H1 (cell line): ENCODE data around the gene CUL1. TPM values are rescaled to one million over a fixed set of nuclear protein-coding genes. Genes with fewer than 3 reads are reported as not detected.

Experiments used
- CTCF ChIA-PET: fragments of 300-600 bp; sonication (Branson Sonifier 250); formaldehyde crosslinking; loops from one replicate; lab custom pipeline; 2021; ENCODE audit not compliant: partially characterized antibody; lab: Charles Lee
- POLR2A ChIA-PET: fragments of 300-600 bp; sonication (Branson Sonifier 250); formaldehyde crosslinking; loops from one replicate; lab custom pipeline; 2021; ENCODE audit warnings: inconsistent platforms; ENCODE audit not compliant: partially characterized antibody; lab: Charles Lee
- DNase-seq, 2 experiments: peaks; one replicate each; pipeline versions ENCODE4 v3.0.0 to v3.0.0-alpha.2; 2010 to 2022; ENCODE audit warnings: low spot score in 2 of 2, low read depth in 1 of 2, mixed read lengths in 1 of 2
- FAIRE-seq: peaks from 2 replicates; lab custom pipeline; 2011; peaks lifted over from hg19 to GRCh38; lab: Jason Lieb, UNC
- H2AFZ ChIP-seq: 2 replicates; pipeline ENCODE4 v1.8.1; 2012; ENCODE audit warnings: low read length, inconsistent platforms
- H2AK5ac ChIP-seq: 2 replicates; pipeline ENCODE4 v1.6.1; 2013; ENCODE audit warnings: low read depth, low read length
- H2BK120ac ChIP-seq: replicated peaks from 2 replicates; pipeline ENCODE3; 2013; ENCODE audit warnings: low read depth, low read length, inconsistent platforms
- H2BK12ac ChIP-seq: 2 replicates; pipeline ENCODE4 v1.6.1; 2013; ENCODE audit warnings: low read depth, low read length
- H2BK15ac ChIP-seq: 2 replicates; pipeline ENCODE4 v1.6.1; 2013; ENCODE audit warnings: low read length
- H2BK20ac ChIP-seq: 2 replicates; pipeline ENCODE4 v1.6.1; 2013; ENCODE audit warnings: low read length
- H2BK5ac ChIP-seq: 2 replicates; pipeline ENCODE4 v1.6.1; 2013; ENCODE audit warnings: low read depth, low read length
- H3K14ac ChIP-seq: 2 replicates; pipeline ENCODE4 v1.6.1; 2013; ENCODE audit warnings: inconsistent platforms; ENCODE audit not compliant: insufficient read length
- H3K18ac ChIP-seq: 2 replicates; pipeline ENCODE4 v1.6.1; 2013; ENCODE audit warnings: low read length; ENCODE audit errors: extremely low read depth
- H3K23ac ChIP-seq: 2 replicates; pipeline ENCODE4 v1.6.1; 2013; ENCODE audit warnings: inconsistent platforms; ENCODE audit not compliant: insufficient read length
- H3K23me2 ChIP-seq: 2 replicates; pipeline ENCODE4 v1.6.1; 2013; ENCODE audit warnings: low read depth, low read length
- H3K27ac ChIP-seq: 2 replicates; pipeline ENCODE4 v1.6.1; 2011; ENCODE audit warnings: low read depth, low read length, inconsistent platforms
- H3K27me3 ChIP-seq, 4 experiments: replicated peaks in 1 of 4; 1 replicate in 1 of 4; 2 replicates in 3 of 4; pipeline versions ENCODE4 v1.6.1 to v1.8.1; 2011 to 2013; ENCODE audit warnings: low read length in 3 of 4, mild to moderate bottlenecking in 3 of 4, inconsistent platforms in 2 of 4, mixed read lengths in 2 of 4, moderate library complexity in 1 of 4; ENCODE audit not compliant: control insufficient read depth in 3 of 4, insufficient read depth in 3 of 4; ENCODE audit errors: extremely low read depth in 1 of 4
- H3K36me3 ChIP-seq, 4 experiments: 2 replicates each; pipeline versions ENCODE4 v1.6.1 to v1.8.1; 2011 to 2013; ENCODE audit warnings: mild to moderate bottlenecking in 4 of 4, low read length in 3 of 4, moderate library complexity in 2 of 4, control low read depth in 1 of 4, inconsistent platforms in 1 of 4; ENCODE audit not compliant: insufficient read depth in 4 of 4, control insufficient read depth in 2 of 4
- H3K4ac ChIP-seq: replicated peaks from 2 replicates; pipeline ENCODE3; 2013; ENCODE audit warnings: low read length, low read depth, mixed read lengths, inconsistent platforms; ENCODE audit not compliant: insufficient read length
- H3K4me1 ChIP-seq, 4 experiments: replicated peaks in 1 of 4; 1 replicate in 1 of 4; 2 replicates in 3 of 4; pipeline versions ENCODE4 v1.6.1 to v1.8.1; 2011 to 2013; ENCODE audit warnings: low read length in 3 of 4, inconsistent platforms in 2 of 4, mixed read lengths in 1 of 4; ENCODE audit not compliant: insufficient read depth in 4 of 4, control insufficient read depth in 3 of 4
- H3K4me2 ChIP-seq, 2 experiments: 2 replicates each; pipeline versions ENCODE4 v1.6.1 to v1.8.1; 2011 to 2013; ENCODE audit warnings: low read depth in 2 of 2, low read length in 2 of 2, control low read depth in 1 of 2, inconsistent platforms in 1 of 2, mild to moderate bottlenecking in 1 of 2; ENCODE audit not compliant: insufficient read depth in 1 of 2
- H3K4me3 ChIP-seq, 4 experiments: fragments of 200-600, 300-600 bp in 1 of 4; sonication (generic), shearing (Covaris generic), sonication (Bioruptor Twin) in 1 of 4; 2 replicates each; pipeline versions ENCODE4 v1.5.1 to v1.8.1; 2011 to 2016; ENCODE audit warnings: low read length in 4 of 4, low read depth in 3 of 4, control low read depth in 2 of 4, inconsistent platforms in 2 of 4, mild to moderate bottlenecking in 2 of 4, mixed read lengths in 1 of 4, moderate library complexity in 1 of 4; ENCODE audit not compliant: insufficient read depth in 2 of 4; ENCODE audit errors: extremely low read depth in 1 of 4
- H3K56ac ChIP-seq: replicated peaks from 2 replicates; pipeline ENCODE3; 2013; ENCODE audit warnings: low read depth, mild to moderate bottlenecking, mixed read lengths, low read length, inconsistent platforms; ENCODE audit not compliant: insufficient read length
- H3K79me1 ChIP-seq: 2 replicates; pipeline ENCODE4 v1.6.1; 2013; ENCODE audit warnings: low read depth, low read length, control low read depth
- H3K79me2 ChIP-seq, 2 experiments: 2 replicates each; pipeline versions ENCODE4 v1.6.1 to v1.8.1; 2012 to 2013; ENCODE audit warnings: low read length in 2 of 2, mild to moderate bottlenecking in 2 of 2, inconsistent platforms in 1 of 2; ENCODE audit not compliant: insufficient read depth in 2 of 2, control insufficient read depth in 1 of 2
- H3K9ac ChIP-seq, 4 experiments: replicated peaks in 1 of 4; 1 replicate in 1 of 4; 2 replicates in 3 of 4; pipeline versions ENCODE4 v1.6.1 to v1.8.1; 2011 to 2013; ENCODE audit warnings: low read depth in 3 of 4, low read length in 3 of 4, control low read depth in 2 of 4, mild to moderate bottlenecking in 2 of 4, moderate library complexity in 2 of 4, inconsistent platforms in 1 of 4; ENCODE audit errors: extremely low read depth in 1 of 4
- H3K9me3 ChIP-seq, 2 experiments: 2 replicates each; pipeline versions ENCODE4 v1.6.1 to v1.8.1; 2012 to 2013; ENCODE audit warnings: mild to moderate bottlenecking in 2 of 2, moderate library complexity in 2 of 2, control low read depth in 1 of 2, inconsistent platforms in 1 of 2, low read depth in 1 of 2, low read length in 1 of 2, mixed read lengths in 1 of 2; ENCODE audit not compliant: insufficient read depth in 2 of 2
- H4K20me1 ChIP-seq, 2 experiments: replicated peaks in 1 of 2; 2 replicates each; pipeline versions ENCODE3 to v1.8.1; 2011 to 2013; ENCODE audit warnings: inconsistent platforms in 2 of 2, low read length in 2 of 2, mild to moderate bottlenecking in 1 of 2; ENCODE audit not compliant: insufficient read depth in 2 of 2, control insufficient read depth in 1 of 2
- H4K5ac ChIP-seq: 2 replicates; pipeline ENCODE4 v1.6.1; 2013; ENCODE audit warnings: low read length, low read depth, mixed read lengths, inconsistent platforms; ENCODE audit not compliant: insufficient read length
- H4K8ac ChIP-seq: 2 replicates; pipeline ENCODE4 v1.8.0; 2013; ENCODE audit warnings: mild to moderate bottlenecking, moderate library complexity, low read length, inconsistent platforms; ENCODE audit not compliant: insufficient read depth; ENCODE audit errors: extremely low read depth
- H4K91ac ChIP-seq: replicated peaks from 2 replicates; pipeline ENCODE3; 2013; ENCODE audit warnings: low read length, mixed read lengths, inconsistent platforms; ENCODE audit not compliant: insufficient read length
- E2F6 ChIP-seq: IDR thresholded peaks from 2 replicates; pipeline ENCODE4 v1.6.1; 2012; ENCODE audit warnings: inconsistent platforms
- HDAC2 ChIP-seq, 2 experiments: fragments of 300-600 bp in 1 of 2; sonication (generic) in 1 of 2; IDR thresholded peaks; 2 replicates each; pipeline ENCODE4 v1.6.1; 2011 to 2012; ENCODE audit warnings: low read depth in 2 of 2, low read length in 2 of 2, mild to moderate bottlenecking in 2 of 2, moderate library complexity in 2 of 2, borderline replicate concordance in 1 of 2, inconsistent platforms in 1 of 2
- JUND ChIP-seq: IDR thresholded peaks from 2 replicates; pipeline ENCODE4 v1.6.1; 2011; ENCODE audit warnings: mild to moderate bottlenecking, improper control_type of control experiment, low read length
- KDM1A ChIP-seq: fragments of 200-600, 300-600 bp; sonication (generic); IDR thresholded peaks from 2 replicates; pipeline ENCODE4 v1.7.1; 2016; ENCODE audit warnings: mild to moderate bottlenecking, low read length, borderline replicate concordance
- NRF1 ChIP-seq: IDR thresholded peaks from 2 replicates; pipeline ENCODE4 v1.6.1; 2011; ENCODE audit warnings: mild to moderate bottlenecking, low read depth, low read length, improper control_type of control experiment
- WGBS, 2 experiments: shearing (Covaris generic) in 1 of 2; methylation state at CpG; one replicate each; pipeline versions ENCODE4 v1.1.6 to v1.1.7; 2013 to 2015; ENCODE audit warnings: low lambda C conversion rate in 2 of 2, mixed read lengths in 2 of 2, inconsistent platforms in 1 of 2, low coverage in 1 of 2, missing lambda C conversion rate in 1 of 2; ENCODE audit not compliant: insufficient replicate concordance in 2 of 2, insufficient coverage in 1 of 2, insufficient read length in 1 of 2; ENCODE audit errors: extremely low coverage in 1 of 2, missing lambda C conversion rate in 1 of 2; 5-methylcytosine and 5-hydroxymethylcytosine counted together
- polyA plus RNA-seq, 7 experiments: library from polyadenylated mRNA; depleted of rRNA in 3 of 7; stranded (reverse) in 5 of 7; unstranded in 2 of 7; fragments of >200 nt in 5 of 7; fragments of 200-250 nt in 2 of 7; gene quantifications; 1 replicate in 5 of 7; 2 replicates in 1 of 7; 4 replicates in 1 of 7; pipeline versions ENCODE4 v1.2.1 to v1.2.3, GENCODE V29; 2011 to 2013; ENCODE audit warnings: missing spikeins in 2 of 7, mixed read lengths in 2 of 7
- total RNA-seq: library from RNA; stranded (reverse); fragmentation: NEBNext Ultra II Directional; extraction: Animal tissue kit (Norgen Biotek cat#: 25700); gene quantifications from 2 replicates; pipeline ENCODE4 v1.2.1, GENCODE V29; 2021

CUL1 gene
- total and polyA plus RNA-seq, 2 of the 8 experiments (the other 6 are each of a cell fraction or from before 2014, with no cell fraction given) = 33.0 to 77.3 TPM

DNA sequence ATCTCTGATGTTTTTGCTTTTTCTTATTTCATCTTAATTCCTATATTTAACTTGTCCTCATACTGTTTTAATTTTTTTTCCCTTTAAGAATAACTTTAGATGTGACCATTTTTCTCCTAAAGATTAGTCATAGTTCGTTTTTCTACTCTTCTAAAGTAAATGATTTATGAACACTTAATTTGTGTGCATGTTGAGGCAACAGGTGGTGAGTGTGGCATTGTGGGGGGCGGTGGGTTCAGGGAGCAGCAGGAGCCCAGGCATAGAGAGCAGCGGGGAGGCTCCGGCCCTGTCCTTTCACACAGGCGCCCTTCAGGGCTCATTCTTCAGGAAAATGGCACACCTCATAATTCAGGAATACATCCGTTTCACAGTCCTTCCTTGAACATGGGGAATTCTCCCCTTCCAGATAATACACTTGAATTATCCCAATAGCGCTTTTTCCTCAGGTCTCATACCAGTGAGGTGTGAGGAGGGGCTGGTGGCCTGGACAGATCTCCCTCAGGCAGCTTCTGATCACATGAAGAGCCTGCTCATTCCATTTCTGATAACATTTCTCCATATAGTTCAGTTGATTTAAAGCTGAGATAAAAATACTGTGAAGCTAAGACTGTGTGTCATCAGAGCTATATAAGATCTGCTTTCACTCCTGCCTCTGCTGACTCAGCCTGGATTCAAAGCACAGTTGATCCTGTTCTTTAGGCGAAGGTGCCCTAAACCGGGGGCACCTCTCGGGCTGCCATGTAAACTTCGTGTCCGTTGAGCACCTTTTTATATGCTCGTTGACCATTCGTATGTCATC lies 40.2 kb downstream of the CUL1 start:
- no peak overlapping the region for H3K4me3 ChIP-seq
- no peaks in the 10 kb centered on the region for H3K4me1 ChIP-seq
- no peak overlapping the region for H3K23ac ChIP-seq
- H2AK5ac ChIP-seq = no peak overlapping the region
- no peak overlapping the region for H2BK5ac ChIP-seq
- no peak overlapping the region for H2AFZ ChIP-seq
- no peak overlapping the region for H3K4me2 ChIP-seq
- no peak overlapping the region; the same call in 1 of the 2 replicates for H4K8ac ChIP-seq
- no peak overlapping the region for H3K27ac ChIP-seq
- FAIRE-seq = no peak
- ChIA-PET POLR2A (no interaction called here), CTCF (interaction anchor here (1.3 kb wide), 1 partner anchor 8 kb away, joined by 6 read pairs; no protein-coding TSS in a partner anchor)
- H3K27me3 ChIP-seq = no peaks in the 10 kb centered on the region
- peaks cover 2 to 3% of the 10 kb centered on the region in 2 experiments for H4K20me1 ChIP-seq
- H3K18ac ChIP-seq = no peak overlapping the region
- no peak overlapping the region for H3K4ac ChIP-seq
- H3K36me3 ChIP-seq = peaks cover 9 to 36% (median 24%) of the 10 kb centered on the region in 4 experiments
- H3K79me2 ChIP-seq = peaks cover 0 to 57% of the 10 kb centered on the region in 2 experiments; a peak in 2 of 4 replicates
- H3K79me1 ChIP-seq = peaks cover 3% of the 10 kb centered on the region; the same call in 1 of the 2 replicates
- H3K56ac ChIP-seq = no peak overlapping the region
- TF ChIP-seq E2F6 (no peak), NRF1 (no peak), KDM1A (no peak), HDAC2 (IDR thresholded peaks at IDR 0.05; ENCODE audit: borderline replicate concordance in 1 of 2, low read depth in 2 of 2, low read length in 2 of 2) (no peak), JUND (no peak)
- TF ChIP-seq, all 59 proteins: peak for 0
- Histone ChIP-seq H3K9ac (no peak overlapping the region), H4K5ac (no peak overlapping the region), H3K23me2 (no peaks in the 10 kb centered on the region), H3K9me3 (no peaks in the 10 kb centered on the region; a peak in 1 of 4 replicates), H3K14ac (no peak overlapping the region), H2BK20ac (no peak overlapping the region), H2BK120ac (no peak overlapping the region), H2BK15ac (no peak overlapping the region), H2BK12ac (no peak overlapping the region), H4K91ac (no peak overlapping the region)
- no peak for DNase-seq
- WGBS, 2 experiments = 87% methylated on average over 14 of the region's 14 CpGs; no CpG with 5 or more reads in 1 of the 2 experiments
